Activated T-cell treated with anti-CD3 and anti-CD28 coated beads, Interleukin-2, amount 50 U/mL, for 24 hours (primary cell): ENCODE results near the gene EGR4.

Experiments used
- DNase-seq: peaks from one replicate; pipeline ENCODE4 v3.0.0-alpha.2; 2020
- H3K27ac Mint-ChIP-seq: 2 replicates; pipeline ENCODE4 v1.8.0; 2020; ENCODE audit warnings: mild to moderate bottlenecking, mixed read lengths
- H3K27me3 Mint-ChIP-seq: 2 replicates; pipeline ENCODE4 v1.8.0; 2020; ENCODE audit warnings: mixed read lengths
- H3K36me3 Mint-ChIP-seq: 2 replicates; pipeline ENCODE4 v1.8.0; 2020; ENCODE audit warnings: low read depth, mixed read lengths
- H3K4me1 Mint-ChIP-seq: 2 replicates; pipeline ENCODE4 v1.8.0; 2020; ENCODE audit warnings: low read depth, mixed read lengths
- H3K4me3 Mint-ChIP-seq: 2 replicates; pipeline ENCODE4 v1.8.0; 2020; ENCODE audit warnings: mild to moderate bottlenecking, moderate library complexity, mixed read lengths
- H3K9me3 Mint-ChIP-seq: 2 replicates; pipeline ENCODE4 v1.8.0; 2020; ENCODE audit warnings: mixed read lengths

Gene EGR4

GRCh38 chr2:73295751-73296400 is 2.5 kb upstream of the EGR4 start:
- Mint-ChIP-seq H3K27me3 (peaks cover 78% of the 10 kb centered on the region), H3K27ac (no peak overlapping the region), H3K4me3 (no peak overlapping the region), H3K9me3 (no peaks in the 10 kb centered on the region), H3K4me1 (peaks cover 22% of the 10 kb centered on the region), H3K36me3 (no peaks in the 10 kb centered on the region)
- DNase-seq: no peak

DNA sequence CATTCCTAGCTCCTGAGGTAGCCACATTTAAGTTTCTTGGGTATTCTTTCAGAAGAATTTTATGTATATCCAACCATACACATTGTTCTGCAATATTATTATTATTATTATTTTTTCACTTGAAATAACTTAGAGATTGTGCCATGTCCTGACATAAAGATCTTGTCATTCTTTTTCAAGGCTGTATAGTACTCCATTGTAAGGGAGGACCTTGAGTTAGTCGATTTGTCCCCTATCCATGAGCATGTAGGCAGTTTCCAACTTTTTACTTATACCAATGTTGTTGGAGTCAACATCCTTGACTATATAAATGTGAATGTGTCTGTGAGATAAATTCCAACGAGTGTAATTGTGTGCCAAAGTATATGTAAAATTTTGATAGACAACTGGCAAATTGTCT is 891 bp upstream of the EGR4 start:
- H3K36me3 Mint-ChIP-seq: no peaks in the 10 kb centered on the region
- peaks cover 26% of the 10 kb centered on the region for H3K4me1 Mint-ChIP-seq
- no peak overlapping the region for H3K27ac Mint-ChIP-seq
- peaks cover 78% of the 10 kb centered on the region for H3K27me3 Mint-ChIP-seq
- DNase-seq: no peak
- H3K9me3 Mint-ChIP-seq: no peaks in the 10 kb centered on the region
- no peak overlapping the region for H3K4me3 Mint-ChIP-seq

DNA sequence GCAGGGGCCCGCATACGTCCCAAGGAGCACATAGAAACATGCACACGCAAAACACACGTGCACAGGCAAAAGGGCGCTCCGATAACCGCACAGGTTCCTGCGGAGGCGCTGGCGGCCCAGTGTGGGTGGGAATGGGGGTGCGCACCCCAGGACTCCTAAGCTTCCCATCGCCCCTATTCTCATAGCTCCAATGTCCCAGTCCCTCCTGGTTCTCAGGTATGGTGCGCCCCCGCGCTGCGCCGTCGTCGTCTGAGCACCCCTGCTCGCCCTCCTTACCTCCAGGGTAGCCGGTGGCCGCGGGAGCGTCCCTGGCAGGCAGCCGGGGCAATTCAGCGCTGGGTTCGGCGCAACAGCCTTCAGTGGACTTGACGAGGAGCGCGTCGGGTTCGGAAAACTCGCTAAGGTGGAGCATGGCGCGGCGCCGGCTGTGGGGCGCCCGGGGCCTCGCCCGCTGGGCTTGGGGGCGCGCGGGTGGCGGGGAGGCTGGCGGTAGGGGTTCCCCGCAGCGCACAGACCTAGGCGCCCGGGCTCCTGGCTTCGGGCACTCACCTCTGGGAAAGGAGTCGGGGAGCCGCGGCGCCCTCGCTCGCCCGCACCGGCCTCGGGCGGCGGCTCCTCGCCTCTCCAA is 328 bp downstream of the EGR4 start:
- H3K27ac Mint-ChIP-seq: no peak overlapping the region
- peak; percentile 43 for DNase-seq
- H3K27me3 Mint-ChIP-seq: peaks cover 83% of the 10 kb centered on the region
- H3K9me3 Mint-ChIP-seq: no peaks in the 10 kb centered on the region
- no peaks in the 10 kb centered on the region for H3K36me3 Mint-ChIP-seq
- H3K4me3 Mint-ChIP-seq: peak overlapping the region; percentile 72
- H3K4me1 Mint-ChIP-seq: peaks cover 26% of the 10 kb centered on the region

DNA sequence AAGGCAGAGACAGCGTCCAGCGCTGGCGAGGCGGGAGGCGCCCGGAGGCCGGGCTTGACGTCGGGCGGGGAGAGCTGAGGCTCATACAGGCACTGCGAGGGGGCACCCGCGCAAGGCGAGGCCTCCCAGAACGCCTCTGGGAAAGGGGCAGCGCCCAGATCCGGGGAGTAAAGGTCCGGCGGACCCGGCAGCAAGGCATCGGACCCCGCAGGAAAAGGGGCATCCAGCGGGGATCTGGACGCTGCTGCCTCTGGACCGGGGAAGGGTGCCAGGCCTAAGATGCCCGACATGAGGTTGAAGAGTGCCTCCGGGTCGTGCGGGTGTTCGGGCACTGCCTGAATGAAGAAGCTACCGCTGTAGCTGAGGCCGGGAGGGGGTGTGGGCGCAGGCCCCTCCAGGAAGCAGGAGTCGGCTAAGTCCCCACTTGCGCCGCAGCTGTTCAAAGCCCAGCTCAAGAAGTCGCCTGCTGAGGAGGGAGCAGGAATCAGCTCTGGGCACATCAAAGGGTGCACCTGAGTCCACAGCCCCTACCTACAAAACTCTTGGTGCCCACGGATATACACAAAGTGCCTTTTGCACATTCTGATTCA is 937 bp downstream of the EGR4 start:
- peaks cover 77% of the 10 kb centered on the region for H3K27me3 Mint-ChIP-seq
- H3K27ac Mint-ChIP-seq: no peak overlapping the region
- H3K4me3 Mint-ChIP-seq: peak overlapping the region; percentile 72
- H3K4me1 Mint-ChIP-seq: peaks cover 26% of the 10 kb centered on the region
- peak; percentile 33 for DNase-seq
- no peaks in the 10 kb centered on the region for H3K36me3 Mint-ChIP-seq
- no peaks in the 10 kb centered on the region for H3K9me3 Mint-ChIP-seq

DNA sequence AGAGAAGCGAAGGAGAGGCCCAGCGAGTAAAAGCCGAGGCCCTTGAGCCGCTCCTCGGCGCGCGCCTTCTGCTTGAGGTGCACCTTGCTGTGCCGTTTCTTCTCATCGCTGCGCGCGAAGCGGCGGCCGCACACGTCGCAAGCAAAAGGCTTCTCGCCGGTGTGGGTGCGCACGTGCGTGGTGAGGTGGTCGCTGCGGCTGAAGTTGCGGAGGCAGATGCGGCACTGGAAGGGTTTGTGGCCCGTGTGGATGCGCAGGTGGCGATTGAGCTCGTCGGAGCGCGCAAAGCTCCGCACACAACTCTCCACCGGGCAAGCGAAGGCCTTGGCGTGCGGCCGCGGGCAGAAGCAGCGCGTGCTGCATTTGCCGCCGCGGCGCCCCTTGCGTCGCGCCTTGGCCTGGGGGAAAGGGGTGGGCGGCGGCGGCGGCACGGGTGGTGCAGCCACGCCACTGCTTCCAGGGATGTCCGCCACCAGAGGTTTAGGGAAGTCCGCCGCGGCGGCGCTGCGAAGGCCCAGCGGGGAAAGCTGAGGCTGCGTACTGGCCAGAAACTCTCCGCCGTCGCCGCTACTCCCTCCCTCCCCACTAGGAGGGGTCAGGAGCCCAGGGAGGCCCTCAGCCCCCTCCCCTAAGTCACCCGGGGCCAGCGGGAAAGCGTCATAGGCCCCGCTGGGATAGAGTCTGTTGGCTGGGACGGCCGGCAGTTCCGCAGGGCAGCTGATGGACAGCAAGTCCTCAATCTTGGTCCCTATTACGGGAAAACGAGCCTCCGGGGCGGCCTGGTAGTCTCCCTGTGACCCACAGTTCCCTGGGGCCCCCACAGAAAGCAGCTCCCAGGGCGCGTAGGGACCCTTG is 1.7 kb downstream of the EGR4 start:
- peak; percentile 35 for DNase-seq
- H3K36me3 Mint-ChIP-seq: no peaks in the 10 kb centered on the region
- peaks cover 70% of the 10 kb centered on the region for H3K27me3 Mint-ChIP-seq
- peaks cover 26% of the 10 kb centered on the region for H3K4me1 Mint-ChIP-seq
- peak overlapping the region; percentile 58 for H3K4me3 Mint-ChIP-seq
- no peak overlapping the region for H3K27ac Mint-ChIP-seq
- no peaks in the 10 kb centered on the region for H3K9me3 Mint-ChIP-seq

DNA sequence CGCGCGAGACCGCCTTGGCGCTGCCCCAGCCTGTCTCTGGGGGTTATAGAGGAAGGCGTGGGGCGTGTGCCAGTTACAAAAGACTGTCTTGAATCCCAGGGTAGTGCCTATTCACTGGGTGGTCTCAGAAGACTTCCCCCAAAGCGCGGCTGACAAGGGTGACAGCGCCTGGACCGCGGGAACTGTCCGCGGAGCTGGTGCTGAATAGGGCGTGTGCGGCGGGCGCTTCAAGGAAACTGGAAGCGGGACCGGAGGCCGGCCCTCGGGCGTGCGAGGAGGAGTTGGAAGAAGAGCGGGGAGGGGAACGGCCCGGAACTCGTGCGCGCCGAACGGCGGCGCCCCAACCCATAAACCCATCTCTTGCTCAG is 2.3 kb downstream of the EGR4 start:
- no peaks in the 10 kb centered on the region for H3K36me3 Mint-ChIP-seq
- H3K4me3 Mint-ChIP-seq: peak overlapping the region; percentile 58
- peak; percentile 79 for DNase-seq
- peaks cover 64% of the 10 kb centered on the region for H3K27me3 Mint-ChIP-seq
- H3K9me3 Mint-ChIP-seq: no peaks in the 10 kb centered on the region
- H3K27ac Mint-ChIP-seq: no peak overlapping the region
- peaks cover 26% of the 10 kb centered on the region for H3K4me1 Mint-ChIP-seq

- Mint-ChIP-seq H3K9me3 (no peaks in the 10 kb centered on the region), H3K36me3 (no peaks in the 10 kb centered on the region), H3K4me3 (no peak overlapping the region), H3K4me1 (peaks cover 35% of the 10 kb centered on the region), H3K27me3 (peaks cover 56% of the 10 kb centered on the region), H3K27ac (no peak overlapping the region)
- peak; percentile 51 for DNase-seq
These were observed 3.1 kb downstream of the EGR4 start for GRCh38 chr2:73290049-73290839.

DNA sequence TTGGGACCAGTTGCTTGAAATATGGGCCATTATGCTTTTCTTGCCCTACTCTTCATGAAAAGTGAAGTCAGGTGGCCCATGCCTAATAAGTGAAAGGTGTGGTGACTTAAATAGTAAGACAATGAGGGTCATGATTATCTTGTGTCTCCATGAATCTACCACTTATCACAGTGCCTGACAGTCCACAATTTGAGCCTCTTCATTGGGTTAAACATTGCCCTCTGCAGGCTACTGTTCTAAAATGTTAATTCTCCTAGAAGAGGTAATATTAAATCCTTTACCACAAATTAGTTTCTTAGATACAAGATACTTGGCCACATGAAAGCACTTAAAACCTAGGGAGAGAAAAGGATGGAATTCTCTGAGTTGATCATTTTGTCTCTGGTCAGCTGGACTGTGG is 4.0 kb downstream of the EGR4 start:
- H3K27me3 Mint-ChIP-seq: peaks cover 47% of the 10 kb centered on the region
- H3K27ac Mint-ChIP-seq: no peak overlapping the region
- H3K36me3 Mint-ChIP-seq: no peaks in the 10 kb centered on the region
- H3K4me1 Mint-ChIP-seq: peaks cover 40% of the 10 kb centered on the region
- H3K4me3 Mint-ChIP-seq: no peak overlapping the region
- no peaks in the 10 kb centered on the region for H3K9me3 Mint-ChIP-seq
- no peak for DNase-seq

DNA sequence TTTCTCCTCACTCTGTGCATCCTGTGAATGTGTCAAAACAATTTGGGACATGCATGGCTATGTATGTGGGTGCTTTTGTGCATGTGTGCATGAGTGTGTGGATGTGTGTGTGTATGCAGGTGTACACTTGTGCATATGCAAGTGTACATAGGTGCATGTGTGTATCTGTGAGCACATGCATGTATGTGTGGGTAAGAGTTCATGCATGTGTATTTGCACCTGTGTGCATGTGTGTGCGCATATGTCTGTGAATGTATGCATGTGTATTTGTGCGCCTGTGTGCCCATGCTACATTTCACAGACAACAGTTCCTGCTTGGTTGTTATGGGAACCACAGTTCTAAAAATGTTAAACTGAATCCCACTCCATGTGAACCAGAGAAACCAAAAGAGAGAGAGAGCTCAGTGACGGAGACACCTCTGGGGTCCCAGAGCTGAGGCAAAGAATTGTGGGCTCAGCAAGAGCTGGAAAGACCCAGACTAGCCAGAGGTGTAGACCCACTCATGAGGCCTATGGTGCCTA is 7.2 kb downstream of the EGR4 start:
- no peak overlapping the region for H3K4me3 Mint-ChIP-seq
- peaks cover 30% of the 10 kb centered on the region for H3K4me1 Mint-ChIP-seq
- DNase-seq: no peak
- no peaks in the 10 kb centered on the region for H3K9me3 Mint-ChIP-seq
- H3K36me3 Mint-ChIP-seq: peaks cover 12% of the 10 kb centered on the region
- H3K27me3 Mint-ChIP-seq: peaks cover 27% of the 10 kb centered on the region
- no peak overlapping the region for H3K27ac Mint-ChIP-seq

DNA sequence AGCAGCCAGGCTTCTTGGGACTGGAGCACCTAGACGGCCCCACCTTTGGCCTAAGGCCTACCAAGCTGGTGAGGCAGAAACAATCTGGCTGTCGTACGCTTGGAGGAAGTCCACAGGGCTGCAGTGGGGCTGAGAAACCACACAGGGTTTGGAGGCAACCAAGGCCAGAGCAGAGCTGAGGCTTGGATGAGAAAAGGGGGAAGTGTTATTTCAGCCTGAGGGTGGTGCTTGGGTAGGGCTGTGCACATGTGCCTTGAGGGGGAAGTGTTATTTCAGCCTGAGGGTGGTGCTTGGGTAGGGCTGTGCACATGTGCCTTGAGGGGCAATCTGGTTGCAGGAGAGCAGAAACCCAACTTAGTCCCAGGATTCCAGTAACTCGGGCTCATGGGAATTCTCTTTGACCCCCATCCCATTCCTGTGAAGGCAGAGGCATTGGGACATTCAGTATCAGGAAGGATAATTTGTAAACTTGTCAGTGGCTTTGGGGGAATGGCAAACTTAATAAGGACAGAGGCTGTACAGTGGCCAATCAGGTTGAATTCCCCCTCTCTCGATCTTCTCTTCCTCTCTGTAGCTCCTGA is 8.1 kb downstream of the EGR4 start:
- H3K36me3 Mint-ChIP-seq: peaks cover 20% of the 10 kb centered on the region
- H3K4me3 Mint-ChIP-seq: peak overlapping the region; percentile 88
- peak overlapping the region; percentile 80 for H3K27ac Mint-ChIP-seq
- no peak for DNase-seq
- H3K27me3 Mint-ChIP-seq: peaks cover 17% of the 10 kb centered on the region
- H3K9me3 Mint-ChIP-seq: no peaks in the 10 kb centered on the region
- H3K4me1 Mint-ChIP-seq: peaks cover 27% of the 10 kb centered on the region

DNA sequence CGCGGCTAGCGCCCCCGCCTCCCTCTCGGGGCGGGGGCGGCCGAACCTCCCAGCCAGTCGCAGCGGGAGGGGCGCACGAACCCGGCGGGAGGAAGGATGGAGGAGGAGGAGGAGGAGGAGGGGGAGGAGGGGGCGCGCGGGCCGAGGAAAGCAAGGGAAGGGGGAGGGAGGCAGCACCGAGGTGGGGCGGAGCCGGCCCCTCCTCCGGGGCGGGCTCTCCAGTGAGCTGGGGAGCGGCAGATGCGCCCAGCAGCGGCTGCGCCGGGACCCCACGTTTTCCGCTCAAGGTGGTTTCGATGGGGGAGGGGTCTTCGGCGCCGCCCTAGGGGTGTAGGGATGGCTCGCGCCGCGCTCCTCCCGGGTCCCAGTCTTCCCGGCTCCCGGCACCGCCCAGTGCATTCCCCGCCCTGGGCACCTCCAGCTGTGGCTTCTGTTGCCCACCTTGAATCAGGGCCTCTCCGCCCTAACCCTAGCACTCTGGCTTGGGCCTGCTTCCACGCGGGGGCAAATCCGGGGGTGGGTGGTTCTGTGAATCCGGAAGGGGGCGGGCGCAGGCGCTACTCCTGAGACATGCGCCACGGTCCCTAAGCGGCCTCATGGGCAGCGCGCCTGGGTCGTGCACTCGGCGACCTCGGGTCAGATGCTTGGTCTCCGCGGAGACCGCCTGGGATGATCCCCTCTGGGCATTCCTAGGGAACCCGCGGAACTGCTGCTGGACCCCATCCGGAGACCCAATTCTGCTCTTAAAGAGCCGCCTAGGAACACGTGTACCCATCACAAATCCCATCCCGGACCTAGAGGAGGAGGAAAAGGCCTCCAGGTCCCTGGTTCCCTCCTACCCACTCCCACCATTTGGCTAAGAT is 8.8 kb downstream of the EGR4 start, which contains the start of gene FBXO41:
Gene FBXO41 (minus strand): TSS at position 183 of the 863 bp plus-strand sequence. CDS start 14,848 bp downstream, outside the sequence.
- H3K36me3 Mint-ChIP-seq: peaks cover 25% of the 10 kb centered on the region
- peaks cover 28% of the 10 kb centered on the region for H3K4me1 Mint-ChIP-seq
- H3K4me3 Mint-ChIP-seq: peak within 1 kb of the TSS; percentile 88
- H3K27me3 Mint-ChIP-seq: peaks cover 11% of the 10 kb centered on the region
- peak; percentile 86 for DNase-seq
- peak within 1 kb of the TSS; percentile 88 for H3K27ac Mint-ChIP-seq
- H3K9me3 Mint-ChIP-seq: no peaks in the 10 kb centered on the region

GRCh38 chr2:73283545-73284295 is 9.6 kb downstream of the EGR4 start:
- Mint-ChIP-seq H3K27me3 (peaks cover 6% of the 10 kb centered on the region), H3K4me1 (peaks cover 28% of the 10 kb centered on the region), H3K36me3 (peaks cover 33% of the 10 kb centered on the region), H3K9me3 (no peaks in the 10 kb centered on the region), H3K27ac (peak overlapping the region; percentile 88), H3K4me3 (peak overlapping the region; percentile 88)
- DNase-seq: peak; percentile 60
